HT1080 (cell line): ENCODE data around the gene PANK4. TPM values are rescaled to one million over a fixed set of nuclear protein-coding genes. Genes with fewer than 3 reads are reported as not detected.

ENCODE experiments used
- DNase-seq: peaks from one replicate; pipeline ENCODE4 v3.0.0-alpha.2; 2015; ENCODE audit warnings: low read depth
- total RNA-seq: library from RNA; depleted of rRNA; stranded (reverse); fragments of >200 nt; shearing (Covaris generic); gene quantifications from 2 replicates; pipeline ENCODE4 v1.2.3, GENCODE V29; 2014

Gene PANK4
- total RNA-seq, 1 experiment from 2014 or later = 27.5 TPM

- DNase-seq = no peak
Measured at GRCh38 chr1:2514863-2515762, 11.3 kb downstream of the PANK4 start.

DNA sequence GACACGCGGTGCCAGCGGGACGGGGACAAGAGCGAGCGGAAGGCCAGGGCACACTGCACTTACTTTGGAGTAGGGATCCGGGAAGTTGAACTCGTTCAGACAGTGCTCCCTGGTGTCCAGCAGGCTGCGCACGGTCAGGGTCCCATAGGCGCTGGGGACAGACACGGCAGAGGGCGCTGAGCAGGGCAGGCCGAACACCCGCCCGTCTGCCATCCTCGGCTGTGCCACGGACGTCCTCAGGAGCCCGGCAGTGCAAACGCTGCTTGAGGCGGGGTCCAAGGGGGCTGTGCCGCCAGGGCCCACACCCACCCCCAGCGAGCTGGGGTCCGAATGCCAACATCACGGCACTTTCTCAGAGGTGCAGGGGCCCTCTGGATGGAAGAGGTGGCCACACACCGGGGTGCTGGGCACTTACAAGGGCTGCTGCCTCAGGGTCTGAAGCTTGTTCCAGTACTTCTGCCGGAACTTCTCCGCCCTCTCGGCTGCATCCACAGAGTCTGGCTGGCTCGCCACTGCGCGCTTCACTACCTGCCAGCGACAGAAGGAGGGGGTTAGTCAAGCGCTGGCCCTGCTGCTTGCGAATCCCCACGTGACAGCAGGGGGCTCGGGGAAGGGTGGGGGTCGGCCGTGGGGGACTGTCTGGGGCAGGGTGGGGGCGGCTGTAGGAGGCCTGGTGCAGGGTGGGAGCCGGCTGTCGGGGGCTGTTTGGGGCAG, 12.3 kb downstream of the PANK4 start:
- no peak for DNase-seq

DNA sequence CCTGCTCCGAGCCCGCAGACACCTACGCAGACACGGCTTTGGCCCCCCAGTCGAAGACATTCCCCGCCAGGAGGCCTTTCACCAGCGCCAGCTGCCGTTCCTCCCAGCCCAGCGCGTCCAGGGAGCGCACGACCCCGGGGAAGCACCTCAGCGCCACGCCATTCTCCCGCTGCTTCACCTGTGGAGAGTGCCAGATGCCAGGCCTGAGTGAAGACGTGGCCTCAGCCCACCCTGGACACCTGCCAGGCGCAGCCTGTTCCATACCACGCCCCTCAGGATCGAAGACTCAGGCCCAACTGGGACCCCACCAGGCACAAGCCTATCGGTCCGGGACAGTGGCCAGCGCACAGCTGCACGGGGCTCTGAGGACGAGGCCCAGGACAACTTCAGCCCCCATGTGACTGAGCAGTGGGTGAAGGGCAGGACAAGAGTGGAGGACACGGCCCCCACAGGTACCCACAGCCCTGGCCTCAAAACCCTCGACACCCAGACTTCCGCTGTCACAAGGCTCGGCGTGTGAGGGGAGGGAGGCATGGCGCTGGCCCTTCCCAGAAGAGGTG, 13.5 kb downstream of the PANK4 start:
- no peak for DNase-seq

GRCh38 chr1:2510366-2511155, 15.8 kb downstream of the PANK4 start:
- DNase-seq = no peak

GRCh38 chr1:2509589-2509988, 16.8 kb downstream of the PANK4 start:
- DNase-seq = no peak

- DNase-seq = no peak
Measured at GRCh38 chr1:2508751-2509150, 17.6 kb downstream of the PANK4 start.

GRCh38 chr1:2508180-2508579, 18.2 kb downstream of the PANK4 start:
- DNase-seq = no peak

DNA sequence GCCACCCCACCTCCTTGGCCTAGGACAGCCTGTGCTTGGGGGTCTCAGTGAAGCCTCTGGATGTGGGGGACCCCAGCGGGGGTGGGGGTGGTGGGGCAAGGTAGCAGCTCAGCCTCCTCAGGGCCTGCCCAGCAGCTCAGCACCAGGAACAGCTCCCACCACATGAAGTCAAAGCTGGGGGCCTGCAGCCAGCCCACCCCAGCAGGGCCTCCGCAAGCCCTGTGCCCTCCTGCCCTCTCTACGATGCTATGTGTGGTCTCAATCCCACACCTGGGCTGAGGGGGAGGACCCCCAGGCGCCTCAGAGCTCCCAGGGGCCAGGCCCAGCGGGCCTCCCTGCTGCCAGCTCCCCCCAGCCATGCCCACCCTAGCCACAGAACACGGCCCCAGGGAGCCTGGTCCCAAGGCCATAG, 18.6 kb downstream of the PANK4 start:
- DNase-seq = no peak

DNA sequence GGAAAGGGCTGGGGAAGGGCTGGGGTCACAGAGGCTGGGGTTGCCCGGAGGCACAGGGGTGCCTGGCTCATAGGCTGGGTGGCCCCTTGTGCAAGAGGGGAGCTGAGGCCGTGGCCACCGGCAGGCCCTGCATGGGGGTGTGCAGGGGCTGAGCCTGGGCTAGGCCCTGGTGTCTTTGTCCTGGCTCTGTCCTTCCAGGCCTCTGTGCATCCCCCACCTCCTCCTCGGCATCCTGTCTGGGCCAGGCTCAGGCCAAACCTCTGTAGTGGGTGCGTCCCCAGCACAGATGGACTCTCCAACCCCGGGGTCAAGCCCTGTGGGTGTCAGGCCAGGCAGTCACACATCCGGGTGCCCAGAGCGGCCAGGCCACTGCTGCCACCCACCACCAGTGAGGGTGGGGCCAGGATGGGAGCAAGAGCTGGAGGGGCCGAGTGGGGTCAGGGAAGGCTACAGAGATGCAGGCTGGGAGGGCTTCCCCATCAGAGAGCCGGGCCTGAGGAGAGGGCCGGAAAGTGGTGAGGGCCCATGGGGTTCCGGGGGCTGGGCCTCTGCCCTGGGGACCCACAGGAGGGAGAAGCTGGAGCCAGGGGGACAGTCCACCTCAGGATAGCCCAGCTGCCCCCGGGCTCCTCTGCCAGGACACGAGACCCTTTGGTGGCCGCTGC, 19.4 kb downstream of the PANK4 start:
- DNase-seq = no peak

DNA sequence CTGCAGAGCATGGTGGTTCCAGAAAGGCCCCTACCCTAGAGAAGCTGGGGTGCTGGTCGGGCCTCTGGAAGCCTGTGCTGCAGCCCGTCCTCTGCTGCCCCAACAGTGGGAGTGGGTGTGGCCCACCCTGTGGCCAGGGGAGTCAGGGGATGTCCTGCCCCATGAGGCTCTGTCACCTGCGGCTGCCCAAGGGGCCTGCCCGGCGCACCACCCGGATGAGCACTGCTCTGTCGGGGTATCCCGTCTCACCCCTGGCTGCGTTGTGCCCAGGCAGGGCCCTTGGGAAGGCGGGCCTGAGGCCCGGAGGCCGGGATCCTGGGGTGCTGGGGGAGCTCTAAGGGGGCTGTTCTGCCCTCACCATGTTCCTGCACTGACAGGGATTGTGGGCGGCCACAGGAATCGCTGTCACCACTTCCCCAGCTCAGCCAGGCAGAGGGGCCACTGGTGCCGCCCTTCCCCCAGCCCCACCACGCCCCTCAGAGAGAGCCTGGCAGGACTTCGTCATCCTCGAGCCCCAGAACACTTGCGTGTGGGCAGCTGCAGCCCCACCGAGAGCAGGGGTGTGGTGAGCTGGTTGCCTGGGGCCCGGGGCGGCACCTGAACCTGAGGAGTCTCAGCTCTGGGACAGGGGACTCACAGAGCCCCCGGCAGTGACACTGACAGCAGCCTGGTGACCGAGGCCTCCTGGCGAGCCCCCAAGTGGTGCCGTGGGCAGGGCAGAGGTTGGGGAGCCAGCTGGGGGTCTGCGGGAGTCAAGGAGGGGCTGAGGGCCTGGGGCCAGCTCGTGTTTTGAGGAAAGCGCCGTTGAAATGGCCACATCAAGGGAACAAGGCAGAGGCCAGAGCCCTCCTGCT, 20.2 kb downstream of the PANK4 start:
- DNase-seq = no peak

- no peak for DNase-seq
Measured at GRCh38 chr1:2505461-2505994, 20.9 kb downstream of the PANK4 start.

- DNase-seq = no peak
Measured at GRCh38 chr1:2504949-2505272, 21.5 kb downstream of the PANK4 start.

DNA sequence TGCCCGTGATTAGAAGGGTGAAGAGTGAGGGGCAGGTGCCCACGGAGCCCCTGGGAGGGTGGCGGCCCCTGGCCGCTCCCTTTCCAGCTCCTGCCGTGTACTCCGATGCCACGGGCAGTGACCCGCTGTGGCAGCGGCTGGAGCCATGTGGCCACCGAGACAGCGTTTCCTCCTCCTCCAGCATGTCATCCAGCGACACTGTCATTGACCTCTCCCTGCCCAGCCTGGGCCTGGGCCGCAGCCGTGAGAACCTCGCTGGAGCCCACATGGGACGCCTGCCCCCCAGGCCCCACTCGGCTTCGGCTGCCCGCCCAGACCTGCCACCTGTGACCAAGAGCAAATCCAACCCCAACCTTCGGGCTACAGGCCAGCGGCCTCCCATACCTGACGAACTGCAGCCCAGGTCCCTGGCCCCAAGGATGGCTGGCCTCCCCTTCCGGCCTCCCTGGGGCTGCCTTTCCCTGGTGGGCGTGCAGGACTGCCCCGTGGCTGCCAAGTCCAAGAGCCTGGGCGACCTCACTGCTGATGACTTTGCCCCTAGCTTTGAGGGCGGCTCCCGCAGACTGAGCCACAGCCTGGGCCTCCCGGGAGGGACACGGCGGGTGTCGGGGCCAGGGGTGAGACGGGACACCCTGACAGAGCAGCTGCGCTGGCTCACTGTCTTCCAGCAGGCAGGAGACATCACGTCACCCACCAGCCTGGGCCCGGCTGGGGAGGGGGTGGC, 22.0 kb downstream of the PANK4 start:
- no peak for DNase-seq

DNA sequence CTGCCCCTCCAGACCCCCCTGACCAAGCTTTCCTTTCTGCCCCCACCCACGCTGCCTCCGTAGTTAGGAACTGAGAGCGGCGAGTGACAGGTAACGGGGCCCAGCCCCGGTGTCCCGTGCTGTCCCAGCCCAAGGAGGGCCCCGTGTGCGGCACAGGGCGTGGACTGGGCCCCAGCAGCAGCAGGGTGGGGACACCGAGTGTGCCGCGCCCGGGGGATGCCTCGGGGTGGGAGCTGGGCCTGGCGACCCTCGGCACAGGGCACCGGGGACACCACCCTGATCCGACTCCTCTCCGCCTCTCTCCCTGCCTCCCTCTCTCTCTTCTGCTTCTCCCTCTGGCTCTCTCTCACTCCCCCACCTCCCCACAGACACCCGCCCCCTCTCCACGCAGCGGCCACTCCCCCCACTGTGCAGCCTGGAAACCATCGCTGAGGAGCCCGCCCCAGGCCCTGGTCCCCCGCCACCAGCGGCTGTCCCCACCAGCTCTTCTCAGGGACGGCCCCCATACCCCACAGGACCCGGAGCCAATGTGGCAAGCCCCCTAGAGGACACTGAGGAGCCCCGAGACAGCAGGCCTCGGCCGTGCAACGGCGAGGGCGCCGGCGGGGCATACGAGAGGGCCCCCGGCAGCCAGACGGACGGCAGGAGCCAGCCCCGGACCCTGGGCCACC, 22.7 kb downstream of the PANK4 start:
- no peak for DNase-seq

- no peak for DNase-seq
Measured at GRCh38 chr1:2502661-2503553, 23.5 kb downstream of the PANK4 start.

DNA sequence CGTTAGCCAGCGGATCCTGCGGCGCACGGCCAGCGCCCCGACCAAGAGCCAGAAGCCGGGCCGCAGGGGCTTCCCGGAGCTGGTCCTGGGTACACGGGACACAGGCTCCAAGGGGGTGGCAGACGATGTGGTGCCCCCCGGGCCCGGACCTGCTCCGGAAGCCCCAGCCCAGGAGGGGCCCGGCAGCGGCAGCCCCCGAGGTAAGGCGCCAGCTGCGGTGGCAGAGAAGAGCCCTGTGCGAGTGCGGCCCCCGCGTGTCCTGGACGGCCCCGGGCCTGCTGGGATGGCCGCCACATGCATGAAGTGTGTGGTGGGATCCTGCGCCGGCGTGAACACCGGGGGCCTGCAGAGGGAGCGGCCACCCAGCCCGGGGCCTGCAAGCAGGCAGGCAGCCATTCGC, 24.2 kb downstream of the PANK4 start:
- no peak for DNase-seq

DNA sequence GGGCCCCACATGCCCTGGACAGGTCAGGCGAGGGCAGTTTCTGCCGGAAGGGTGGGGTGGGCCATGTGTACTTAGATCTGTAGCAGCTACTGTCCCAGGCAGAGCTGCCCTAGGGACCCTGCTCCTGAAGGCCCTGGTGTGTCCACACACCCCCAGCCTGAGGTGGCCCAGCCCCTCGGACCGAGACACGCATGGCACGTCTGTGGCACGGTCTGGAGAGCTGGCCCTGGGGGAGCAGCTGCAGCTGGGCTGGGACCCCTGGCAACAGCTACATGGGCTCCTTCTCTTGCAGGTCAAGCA, 24.6 kb downstream of the PANK4 start:
- DNase-seq = no peak
